Activated CD4-positive, alpha-beta T cell treated with anti-CD3 and anti-CD28 coated beads, Interleukin-2, amount 50 U/mL, for 16 hours (primary cell): ENCODE measurements around the gene PTPRK.

ENCODE experiments used
- DNase-seq: peaks from one replicate; pipeline ENCODE4 v3.0.0-alpha.2; 2020

The PTPRK gene

DNA sequence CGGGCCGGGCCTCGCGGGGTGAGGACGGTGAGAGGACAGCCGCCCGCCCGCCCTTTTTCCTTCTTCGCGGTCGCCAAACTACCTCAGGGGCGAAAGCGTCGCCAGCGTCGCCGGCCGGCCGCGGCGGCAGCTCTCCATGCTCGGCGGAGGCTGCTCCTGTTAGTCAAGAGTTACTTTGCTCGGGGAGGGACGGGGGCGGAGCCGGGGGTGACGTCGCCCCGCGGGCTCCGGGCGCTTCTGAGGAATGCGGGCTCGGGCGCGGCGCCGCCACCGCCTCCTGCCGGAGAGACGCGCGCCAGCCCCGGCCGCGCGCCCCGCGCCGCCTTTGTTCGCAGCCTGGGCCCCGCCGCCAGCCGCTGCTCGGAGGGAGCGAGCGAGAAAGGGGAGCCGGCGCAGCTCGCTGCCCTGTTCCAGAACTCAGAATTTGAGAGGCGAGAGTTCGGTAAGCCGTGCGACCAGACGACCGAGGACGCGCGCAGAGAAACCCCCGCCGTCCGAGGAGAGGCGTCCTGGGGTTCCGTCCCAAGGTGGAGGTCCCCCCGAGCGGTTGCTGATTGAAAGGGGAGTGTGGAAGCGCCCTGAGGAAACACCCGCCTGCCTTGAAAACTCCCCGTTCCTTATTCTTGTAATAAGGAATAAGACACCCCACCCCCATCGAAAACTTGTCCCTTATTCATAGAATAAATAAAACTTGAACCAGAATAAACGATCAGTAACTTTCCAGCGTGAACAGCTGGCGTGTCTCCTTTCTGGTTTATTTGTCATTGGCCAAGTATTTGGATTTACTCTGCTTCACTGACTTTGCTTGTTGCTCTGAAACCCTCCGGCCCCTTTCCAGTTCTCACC, at the start of gene PTPRK:
Gene PTPRK, minus strand, starts transcription at position 164 of the 846 bp plus-strand sequence. CDS start 241 bp downstream, outside the sequence.
- peak; percentile 89 for DNase-seq

DNA sequence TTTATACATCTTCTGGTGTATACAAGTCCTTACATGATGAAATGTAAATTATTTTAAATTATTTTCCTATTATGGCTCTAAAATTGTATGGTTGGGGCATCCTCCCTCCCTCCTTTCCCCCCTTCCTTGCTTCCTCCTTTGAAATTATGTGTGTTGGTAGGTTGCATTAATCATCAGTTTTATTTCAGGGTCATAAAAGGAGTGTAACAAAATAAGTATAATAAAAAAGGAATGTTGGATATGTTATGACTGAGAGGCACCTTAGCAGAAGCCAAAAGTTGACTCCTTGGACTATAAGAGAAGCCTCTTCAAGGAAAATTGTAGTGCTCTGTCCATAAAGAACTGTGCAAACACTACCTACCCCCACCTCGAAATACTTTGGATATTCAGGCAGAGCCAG, 46.6 kb upstream of the PTPRK start:
- no peak for DNase-seq

- DNase-seq = no peak
Measured at GRCh38 chr6:128560966-128561365, 40.6 kb upstream of the PTPRK start.

- no peak for DNase-seq
Measured at GRCh38 chr6:128558924-128559323, 38.5 kb upstream of the PTPRK start.

- no peak for DNase-seq
Measured at GRCh38 chr6:128558021-128558420, 37.6 kb upstream of the PTPRK start.

- DNase-seq = no peak
Measured at GRCh38 chr6:128557081-128557480, 36.7 kb upstream of the PTPRK start.

DNA sequence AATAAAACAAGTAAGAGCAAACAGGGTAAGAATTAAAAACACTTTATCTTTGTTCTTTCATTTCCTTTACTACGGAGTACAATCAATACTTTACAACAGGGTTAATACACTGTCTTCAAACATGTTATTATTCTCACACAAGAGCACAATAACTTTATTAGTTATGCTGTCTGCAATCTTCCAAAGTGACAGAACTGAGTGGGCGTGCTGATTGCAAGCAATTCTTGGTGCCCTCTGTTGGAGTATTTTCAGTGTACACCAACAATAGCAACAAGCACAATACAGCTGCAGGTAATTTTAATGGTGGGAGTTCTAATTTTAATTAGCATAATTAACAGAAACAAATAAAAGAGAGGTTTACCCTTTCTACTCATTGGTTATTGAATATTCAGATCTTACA, 33.9 kb upstream of the PTPRK start:
- no peak for DNase-seq

DNA sequence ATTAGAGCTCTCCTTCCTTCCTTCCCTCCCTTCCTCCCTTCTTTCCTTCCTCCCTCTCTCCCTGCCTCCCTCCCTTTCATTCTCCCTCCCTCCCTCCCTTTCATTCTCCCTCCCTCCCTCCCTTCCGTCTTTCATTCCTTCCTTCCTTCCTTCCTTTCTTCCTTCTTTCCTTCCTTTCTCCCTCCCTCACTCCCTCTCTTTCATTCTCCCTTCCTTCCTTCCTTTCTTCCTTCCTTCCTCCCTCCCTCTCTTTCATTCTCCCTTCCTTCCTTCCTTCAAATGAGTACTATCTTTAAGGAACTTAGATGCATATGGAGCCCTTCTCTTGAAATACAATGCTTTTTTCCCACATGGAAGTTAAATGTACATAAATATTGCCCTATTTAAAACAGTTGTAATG, 20.9 kb upstream of the PTPRK start:
- no peak for DNase-seq

DNA sequence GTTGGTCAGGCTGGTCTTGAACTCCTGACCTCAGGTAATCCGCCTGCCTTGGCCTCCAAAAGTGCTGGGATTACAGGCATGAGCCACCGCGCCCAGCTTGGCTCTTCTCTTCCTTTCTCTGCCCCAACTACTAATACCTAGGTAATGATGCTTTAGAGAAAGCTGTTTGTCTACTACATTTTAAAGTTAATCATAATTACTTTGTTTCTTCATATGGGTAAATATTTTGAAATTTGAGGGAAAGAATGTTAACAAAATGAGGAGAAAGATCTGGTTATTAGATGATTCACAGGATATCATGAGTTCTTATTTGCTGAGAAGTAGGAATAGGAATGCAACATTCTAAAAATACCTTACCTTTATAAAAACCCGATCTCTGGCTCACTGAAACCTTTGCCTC, 18.4 kb upstream of the PTPRK start:
- DNase-seq = no peak

GRCh38 chr6:128532827-128533226, 12.4 kb upstream of the PTPRK start:
- DNase-seq = no peak

DNA sequence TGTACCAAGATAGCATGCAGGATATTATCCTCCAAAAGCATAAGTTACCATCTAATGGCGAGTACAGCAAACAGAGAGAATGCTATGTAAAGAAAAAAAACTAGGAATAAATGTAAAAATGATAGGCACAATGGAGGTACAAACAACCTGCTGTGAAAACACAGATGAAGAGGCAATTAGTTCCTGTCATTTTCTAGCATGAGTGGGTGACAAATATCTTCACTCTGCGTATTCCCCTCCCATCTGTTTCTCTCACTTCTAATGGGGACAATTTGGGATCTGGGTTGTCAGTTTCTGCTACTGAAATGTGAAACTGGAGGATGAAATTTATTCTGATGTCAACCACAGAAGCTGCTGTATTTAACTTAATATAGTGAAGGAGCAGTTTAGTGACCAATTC, 11.7 kb upstream of the PTPRK start:
- DNase-seq = no peak

DNA sequence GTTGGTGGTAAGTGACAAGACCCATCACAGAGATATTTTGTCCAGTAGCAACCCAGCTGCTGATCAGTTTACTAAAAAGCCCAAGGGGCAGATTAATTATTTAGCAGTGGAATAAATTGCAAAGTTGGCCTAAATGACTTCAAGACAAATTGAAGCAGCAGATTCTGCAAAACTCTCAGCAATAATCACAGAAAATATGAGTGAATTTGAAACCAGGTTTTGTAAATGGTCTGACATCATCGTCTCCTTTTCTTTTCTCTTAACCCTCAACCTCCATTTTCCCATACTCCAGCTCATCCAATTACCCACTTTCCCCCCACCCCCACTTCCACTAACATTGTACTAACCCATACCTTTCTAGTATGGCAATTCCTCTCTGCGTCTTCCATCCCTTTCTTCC, 11.3 kb upstream of the PTPRK start:
- peak; percentile 43 for DNase-seq

- no peak for DNase-seq
Measured at GRCh38 chr6:128528241-128528640, 7.8 kb upstream of the PTPRK start.

- DNase-seq = no peak
Measured at GRCh38 chr6:128527375-128527774, 7.0 kb upstream of the PTPRK start.

GRCh38 chr6:128526152-128526914, 5.9 kb upstream of the PTPRK start:
- DNase-seq = no peak

DNA sequence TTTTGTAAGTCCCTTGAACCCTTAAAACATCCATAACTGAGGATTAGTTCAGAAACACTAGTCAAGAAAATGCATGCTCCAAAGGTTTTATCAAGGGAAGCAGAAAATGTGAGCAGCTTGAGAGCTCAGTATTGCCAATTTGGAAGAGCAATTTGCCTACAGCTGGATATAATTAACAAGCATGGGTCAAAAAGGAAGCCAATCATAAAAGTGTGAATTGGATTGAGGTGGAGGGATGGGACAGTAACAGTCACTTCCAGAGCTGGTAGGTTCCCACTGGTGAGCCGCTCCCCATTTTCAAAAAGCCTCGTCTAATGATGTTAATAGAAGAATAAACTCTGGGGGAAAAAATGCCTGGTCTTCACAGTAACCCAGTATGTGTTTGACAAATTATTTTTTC, 5.0 kb upstream of the PTPRK start:
- no peak for DNase-seq

GRCh38 chr6:128521282-128521632, 858 bp upstream of the PTPRK start:
- DNase-seq = no peak

GRCh38 chr6:128519931-128520435, 416 bp downstream of the PTPRK start:
- no peak for DNase-seq

DNA sequence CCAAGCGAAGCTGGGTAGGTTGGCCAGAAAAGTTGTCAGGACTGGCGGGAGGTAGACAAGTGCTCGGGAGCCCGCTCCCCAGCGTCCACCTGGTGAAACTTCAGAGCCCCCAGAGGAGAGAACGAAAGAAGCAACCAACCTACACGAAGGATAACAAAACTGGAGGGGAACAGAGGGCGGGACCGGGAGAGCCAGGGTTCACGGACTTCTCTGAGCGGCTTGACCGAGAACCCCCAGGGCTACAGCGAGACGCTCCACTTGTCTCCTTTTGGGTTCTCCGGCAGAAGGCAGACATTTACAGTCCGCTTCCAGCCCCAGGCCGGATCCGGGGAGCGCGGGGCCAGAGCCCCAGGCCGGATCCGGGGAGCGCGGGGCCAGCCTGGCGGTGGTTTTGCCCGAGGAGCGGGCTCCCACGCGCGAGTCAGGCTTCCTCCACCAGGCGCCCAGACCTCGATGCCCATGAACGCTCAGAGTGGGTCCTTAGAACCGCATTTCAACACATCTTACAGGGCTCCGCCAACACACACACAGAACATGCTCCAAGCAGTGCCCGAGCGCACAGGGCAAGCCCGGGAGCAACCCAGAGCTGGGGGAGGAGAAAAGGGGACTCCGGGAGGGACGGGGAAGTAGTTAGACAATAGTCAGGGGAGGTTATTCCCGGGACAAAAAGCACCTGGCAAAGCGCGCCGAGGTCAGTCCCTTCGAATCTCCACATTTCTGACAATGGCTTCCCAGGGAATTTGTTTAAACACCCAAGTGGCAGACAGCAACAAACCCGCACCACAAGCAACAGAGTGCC, 1.1 kb downstream of the PTPRK start:
- no peak for DNase-seq

- DNase-seq = no peak
Measured at GRCh38 chr6:128518434-128519131, 1.8 kb downstream of the PTPRK start.

DNA sequence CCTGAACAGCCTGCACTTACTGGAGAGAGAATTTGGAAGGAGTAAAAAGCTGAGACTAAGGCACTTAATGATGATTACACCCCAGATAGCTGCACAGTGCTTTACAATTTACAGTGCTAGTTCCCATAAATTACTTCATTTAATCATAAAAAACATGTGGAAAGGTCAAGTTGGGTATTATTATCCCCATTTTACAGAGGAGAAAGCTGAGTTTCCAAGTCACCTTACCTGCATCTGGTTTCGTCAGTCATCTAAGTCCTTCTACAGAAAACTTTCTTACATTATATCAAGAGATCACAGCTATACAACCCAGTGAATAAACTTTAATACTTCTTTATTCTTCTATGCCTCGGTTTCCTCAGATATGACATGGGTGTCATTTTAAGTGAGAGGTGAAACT, 3.3 kb downstream of the PTPRK start:
- no peak for DNase-seq

DNA sequence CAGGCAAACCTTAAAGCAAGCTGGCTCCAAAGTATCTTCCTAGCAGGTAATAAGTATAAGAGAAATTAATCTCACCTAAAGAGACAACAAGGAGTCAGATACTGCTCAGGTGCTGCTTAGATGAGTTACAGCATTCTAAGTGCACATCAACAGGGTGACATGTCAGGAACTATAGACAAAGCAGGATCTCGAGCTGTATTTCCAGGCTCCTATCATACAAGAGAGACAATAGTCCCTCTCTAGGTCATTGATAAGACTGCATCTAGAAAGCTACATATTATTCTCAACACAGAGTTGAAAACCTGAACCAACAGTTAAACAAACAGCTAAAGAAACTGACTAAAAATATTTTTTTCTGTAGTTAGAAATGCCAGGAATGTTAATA, 3.9 kb downstream of the PTPRK start:
- no peak for DNase-seq
